KMS-11 (cell line): Measurements from ENCODE around the gene ABCB9.

Source experiments
- H2AFZ ChIP-seq: fragments of 200-600 bp; sonication (generic); 2 replicates; pipeline ENCODE4 v1.6.1; 2016; ENCODE audit warnings: antibody characterized with exemption, mixed run types, low read depth
- H3K27ac ChIP-seq: fragments of 200-600 bp; sonication (generic); 2 replicates; pipeline ENCODE4 v1.6.1; 2016; ENCODE audit warnings: mild to moderate bottlenecking, mixed run types
- H3K27me3 ChIP-seq: fragments of 200-600 bp; sonication (generic); 2 replicates; pipeline ENCODE4 v1.6.1; 2017; ENCODE audit warnings: mild to moderate bottlenecking, low read depth, mixed run types, moderate library complexity; ENCODE audit not compliant: insufficient read depth
- H3K36me3 ChIP-seq: fragments of 200-600 bp; sonication (generic); 2 replicates; pipeline ENCODE4 v1.6.1; 2017; ENCODE audit warnings: mild to moderate bottlenecking, mixed run types; ENCODE audit not compliant: insufficient read depth
- H3K4me1 ChIP-seq: fragments of 200-600 bp; sonication (generic); 2 replicates; pipeline ENCODE4 v1.6.1; 2016; ENCODE audit warnings: mild to moderate bottlenecking, low read depth, mixed run types; ENCODE audit not compliant: poor library complexity, severe bottlenecking
- H3K4me2 ChIP-seq: fragments of 200-600 bp; sonication (generic); 2 replicates; pipeline ENCODE4 v1.7.0; 2016; ENCODE audit warnings: mild to moderate bottlenecking, mixed run types
- H3K4me3 ChIP-seq: fragments of 200-600 bp; sonication (generic); IDR thresholded peaks from 2 replicates; pipeline ENCODE4 v1.6.1; 2017; ENCODE audit warnings: low read depth, low read length, mixed read lengths; ENCODE audit not compliant: insufficient read depth
- H3K79me2 ChIP-seq: fragments of 200-600 bp; sonication (generic); 2 replicates; pipeline ENCODE4 v1.6.1; 2016; ENCODE audit warnings: low read depth, mixed run types; ENCODE audit not compliant: insufficient read depth
- H3K9ac ChIP-seq: fragments of 200-600 bp; sonication (generic); 2 replicates; pipeline ENCODE4 v1.6.1; 2016; ENCODE audit warnings: mild to moderate bottlenecking, mixed run types
- H4K20me1 ChIP-seq: fragments of 200-600 bp; sonication (generic); 2 replicates; pipeline ENCODE4 v1.6.1; 2016; ENCODE audit warnings: mild to moderate bottlenecking, mixed run types; ENCODE audit not compliant: insufficient read depth
- TF ChIP-seq, protein P1 (sequence below): fragments of 200-600 bp; sonication (generic); conservative IDR thresholded peaks from 2 replicates; pipeline ENCODE4 v1.6.1; 2017; ENCODE audit warnings: low read depth, mild to moderate bottlenecking, antibody characterized with exemption, low read length, moderate library complexity, mixed read lengths

The ABCB9 gene

DNA sequence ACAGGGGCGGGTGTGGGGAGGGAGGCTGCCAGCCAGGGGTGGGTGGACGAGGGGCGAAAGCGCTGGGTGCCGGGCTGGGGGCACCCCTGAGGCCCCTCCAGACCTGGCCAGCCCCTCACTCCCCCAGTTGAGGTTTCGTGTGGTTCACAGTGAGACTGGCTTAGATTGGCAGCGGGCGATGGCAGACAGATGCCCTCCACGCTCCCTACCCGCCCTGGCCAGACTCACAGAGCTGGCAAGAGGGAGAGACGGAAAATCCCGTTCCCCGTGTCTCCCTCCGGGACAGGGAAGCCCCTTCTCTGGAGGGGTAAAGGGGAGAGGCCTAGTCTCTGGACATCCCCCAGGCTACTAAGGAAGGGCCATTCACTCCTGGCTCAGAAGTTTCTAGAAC, 37.1 kb downstream of the ABCB9 start:
- Histone ChIP-seq H3K9ac (no peak overlapping the region), H3K4me2 (no peak overlapping the region), H3K36me3 (no peaks in the 10 kb centered on the region), H3K27ac (no peak overlapping the region), H3K27me3 (no peaks in the 10 kb centered on the region), H3K4me3 (no peak overlapping the region), H2AFZ (no peak overlapping the region), H4K20me1 (no peaks in the 10 kb centered on the region), H3K4me1 (peaks cover 39% of the 10 kb centered on the region), H3K79me2 (no peaks in the 10 kb centered on the region)
- TF ChIP-seq, protein P1, sequence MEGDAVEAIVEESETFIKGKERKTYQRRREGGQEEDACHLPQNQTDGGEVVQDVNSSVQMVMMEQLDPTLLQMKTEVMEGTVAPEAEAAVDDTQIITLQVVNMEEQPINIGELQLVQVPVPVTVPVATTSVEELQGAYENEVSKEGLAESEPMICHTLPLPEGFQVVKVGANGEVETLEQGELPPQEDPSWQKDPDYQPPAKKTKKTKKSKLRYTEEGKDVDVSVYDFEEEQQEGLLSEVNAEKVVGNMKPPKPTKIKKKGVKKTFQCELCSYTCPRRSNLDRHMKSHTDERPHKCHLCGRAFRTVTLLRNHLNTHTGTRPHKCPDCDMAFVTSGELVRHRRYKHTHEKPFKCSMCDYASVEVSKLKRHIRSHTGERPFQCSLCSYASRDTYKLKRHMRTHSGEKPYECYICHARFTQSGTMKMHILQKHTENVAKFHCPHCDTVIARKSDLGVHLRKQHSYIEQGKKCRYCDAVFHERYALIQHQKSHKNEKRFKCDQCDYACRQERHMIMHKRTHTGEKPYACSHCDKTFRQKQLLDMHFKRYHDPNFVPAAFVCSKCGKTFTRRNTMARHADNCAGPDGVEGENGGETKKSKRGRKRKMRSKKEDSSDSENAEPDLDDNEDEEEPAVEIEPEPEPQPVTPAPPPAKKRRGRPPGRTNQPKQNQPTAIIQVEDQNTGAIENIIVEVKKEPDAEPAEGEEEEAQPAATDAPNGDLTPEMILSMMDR, result no peak

DNA sequence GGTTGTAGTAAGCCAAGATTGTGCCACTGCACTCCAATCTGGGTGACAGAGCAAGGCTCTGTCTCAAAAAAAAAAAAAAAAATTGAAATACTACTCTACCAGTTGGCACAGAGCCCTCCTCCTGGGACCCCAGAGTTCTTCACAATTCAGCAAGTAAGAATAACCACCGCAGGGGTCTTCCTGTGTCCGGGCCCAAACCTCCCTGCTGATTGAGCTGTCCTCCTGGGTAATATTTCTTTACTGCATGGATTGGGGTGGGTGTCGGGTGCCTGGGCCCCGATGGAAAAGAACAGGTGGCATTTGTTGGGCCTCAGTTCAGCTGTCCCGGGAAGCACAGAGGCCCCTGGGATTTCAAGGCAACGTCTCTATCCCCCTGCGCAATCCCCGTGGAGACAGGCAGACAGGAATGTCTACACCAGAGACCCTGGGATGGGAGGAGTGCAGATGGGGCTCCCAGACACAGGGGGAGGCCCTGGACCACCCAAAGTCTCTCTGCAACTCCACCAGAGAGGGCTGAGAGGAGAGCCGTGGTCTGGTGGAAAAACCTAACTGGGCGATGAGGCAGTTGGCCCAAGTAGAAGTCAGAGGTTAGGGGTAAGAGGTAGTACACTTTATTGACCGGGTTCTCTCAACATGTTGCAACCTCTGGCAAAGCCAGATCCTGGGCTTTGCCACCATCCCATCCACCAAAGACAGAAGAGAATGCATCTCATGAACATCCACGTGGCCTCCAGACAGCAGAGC, 37.7 kb downstream of the ABCB9 start:
- H3K9ac ChIP-seq, result no peak overlapping the region
- H3K79me2 ChIP-seq, result no peaks in the 10 kb centered on the region

DNA sequence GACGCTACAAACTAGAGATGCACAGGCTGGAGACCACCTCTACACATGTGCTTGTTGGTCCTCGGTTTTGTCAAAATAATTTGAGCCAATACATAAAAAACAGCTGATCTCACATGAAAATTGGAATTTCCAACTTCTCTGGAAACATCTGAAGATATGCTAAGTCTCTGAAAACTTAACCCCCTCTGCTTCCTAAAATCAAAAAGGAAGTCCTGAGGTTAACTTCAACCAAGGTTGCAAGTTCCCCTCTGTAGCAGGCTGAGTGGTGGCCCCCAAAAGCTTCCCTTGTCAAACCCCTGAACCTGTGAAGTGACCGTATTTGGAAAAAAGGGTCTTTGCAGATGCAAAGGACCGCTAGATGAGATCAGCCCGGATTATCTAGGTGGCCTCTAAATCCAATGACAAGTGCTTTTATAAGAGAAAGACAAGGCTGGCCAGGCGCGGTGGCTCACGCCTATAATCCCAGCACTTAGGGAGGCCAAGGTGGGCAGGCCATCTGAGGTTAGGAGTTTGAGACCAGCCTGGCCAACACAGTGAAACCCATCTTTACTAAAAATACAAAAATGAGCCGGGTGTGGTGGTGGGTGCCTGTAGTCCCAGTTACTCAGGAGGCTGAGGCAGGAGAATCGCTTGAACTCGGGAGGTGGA, 38.4 kb downstream of the ABCB9 start:
- Histone ChIP-seq H3K4me3 (no peak overlapping the region), H3K27ac (no peak overlapping the region), H3K9ac (no peak overlapping the region), H3K4me2 (no peak overlapping the region), H3K4me1 (peaks cover 34% of the 10 kb centered on the region), H2AFZ (no peak overlapping the region), H3K27me3 (no peaks in the 10 kb centered on the region), H3K36me3 (no peaks in the 10 kb centered on the region), H3K79me2 (no peaks in the 10 kb centered on the region), H4K20me1 (no peaks in the 10 kb centered on the region)
- TF ChIP-seq, protein P1, result no peak

More for the DNA sequence above, 37.7 kb downstream of the ABCB9 start:
- TF ChIP-seq, protein P1, result no peak
- Histone ChIP-seq H3K27ac (no peak overlapping the region), H3K36me3 (no peaks in the 10 kb centered on the region), H3K27me3 (no peaks in the 10 kb centered on the region), H2AFZ (no peak overlapping the region), H3K4me1 (peaks cover 35% of the 10 kb centered on the region), H4K20me1 (no peaks in the 10 kb centered on the region), H3K4me2 (no peak overlapping the region), H3K4me3 (no peak overlapping the region)

DNA sequence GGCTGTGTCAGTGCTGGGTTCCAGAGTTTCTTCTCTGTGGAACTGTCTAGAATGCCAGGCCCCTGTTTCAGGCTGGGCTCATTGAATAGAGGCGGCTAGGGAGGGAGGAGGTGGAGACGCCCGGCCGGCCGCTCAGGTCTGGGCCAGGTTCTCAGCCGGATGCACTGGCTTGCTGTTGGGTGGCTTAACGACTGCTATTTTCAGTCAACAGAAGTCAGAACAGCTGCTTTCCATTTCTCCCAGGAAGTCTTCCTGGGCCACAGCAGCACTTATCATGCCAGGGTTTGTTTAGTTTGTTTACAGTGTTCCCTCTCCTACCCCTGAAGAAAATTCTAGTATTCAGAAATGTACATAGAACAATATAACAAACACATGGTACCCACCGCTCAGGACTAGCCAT, 44.3 kb downstream of the ABCB9 start:
- no peaks in the 10 kb centered on the region for H3K36me3 ChIP-seq
- no peak overlapping the region for H3K4me2 ChIP-seq
- peaks cover 36% of the 10 kb centered on the region for H3K4me1 ChIP-seq
- no peaks in the 10 kb centered on the region for H3K27me3 ChIP-seq
- no peaks in the 10 kb centered on the region for H3K79me2 ChIP-seq
- no peak overlapping the region for H3K27ac ChIP-seq
- H2AFZ ChIP-seq, result no peak overlapping the region
- no peaks in the 10 kb centered on the region for H4K20me1 ChIP-seq
- no peak overlapping the region for H3K4me3 ChIP-seq
- H3K9ac ChIP-seq, result no peak overlapping the region
- TF ChIP-seq, protein P1, result no peak
